PC-3 (cell line): ENCODE results near the gene A3GALT2.

ENCODE experiments used
- EZH2 ChIP-seq: fragments of 300-600 bp; sonication (generic); IDR thresholded peaks from one replicate; pipeline ENCODE4 v1.6.1; 2017; ENCODE audit warnings: antibody characterized with exemption, mild to moderate bottlenecking, low read length; ENCODE audit not compliant: unreplicated experiment
- TF ChIP-seq, protein P1 (sequence below): fragments of 300-600 bp; sonication (generic); conservative IDR thresholded peaks from 2 replicates; pipeline ENCODE4 v1.5.1; 2017; ENCODE audit warnings: antibody characterized with exemption, low read depth, mild to moderate bottlenecking, low read length

DNA sequence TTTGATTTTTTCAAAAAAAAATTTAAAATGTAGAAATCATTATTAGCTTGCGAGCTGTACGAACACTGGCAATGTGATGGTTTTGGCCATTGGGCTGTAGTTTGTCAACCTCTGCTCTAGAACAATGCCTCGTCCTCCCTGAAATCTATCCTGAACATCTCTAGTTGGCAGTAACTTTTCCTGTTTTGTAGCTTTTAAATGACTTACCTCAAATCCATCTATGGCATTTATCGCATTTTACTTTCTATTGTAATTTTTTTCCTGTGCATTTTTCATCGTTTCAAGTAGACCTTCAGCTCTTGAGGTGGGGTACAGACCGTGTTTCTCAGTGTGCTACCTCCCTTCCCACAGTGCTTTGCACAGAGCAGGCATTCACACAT is 30.4 kb upstream of the A3GALT2 start:
- TF ChIP-seq EZH2, result no peak
- TF ChIP-seq, protein P1, sequence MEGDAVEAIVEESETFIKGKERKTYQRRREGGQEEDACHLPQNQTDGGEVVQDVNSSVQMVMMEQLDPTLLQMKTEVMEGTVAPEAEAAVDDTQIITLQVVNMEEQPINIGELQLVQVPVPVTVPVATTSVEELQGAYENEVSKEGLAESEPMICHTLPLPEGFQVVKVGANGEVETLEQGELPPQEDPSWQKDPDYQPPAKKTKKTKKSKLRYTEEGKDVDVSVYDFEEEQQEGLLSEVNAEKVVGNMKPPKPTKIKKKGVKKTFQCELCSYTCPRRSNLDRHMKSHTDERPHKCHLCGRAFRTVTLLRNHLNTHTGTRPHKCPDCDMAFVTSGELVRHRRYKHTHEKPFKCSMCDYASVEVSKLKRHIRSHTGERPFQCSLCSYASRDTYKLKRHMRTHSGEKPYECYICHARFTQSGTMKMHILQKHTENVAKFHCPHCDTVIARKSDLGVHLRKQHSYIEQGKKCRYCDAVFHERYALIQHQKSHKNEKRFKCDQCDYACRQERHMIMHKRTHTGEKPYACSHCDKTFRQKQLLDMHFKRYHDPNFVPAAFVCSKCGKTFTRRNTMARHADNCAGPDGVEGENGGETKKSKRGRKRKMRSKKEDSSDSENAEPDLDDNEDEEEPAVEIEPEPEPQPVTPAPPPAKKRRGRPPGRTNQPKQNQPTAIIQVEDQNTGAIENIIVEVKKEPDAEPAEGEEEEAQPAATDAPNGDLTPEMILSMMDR, result no peak
